GM19328 (cell line): ENCODE results near the gene NEDD9.

ENCODE experiments used
- ATAC-seq: cut with Tn5 transposase; IDR thresholded peaks from one replicate; pipeline ENCODE4 v1.9.1; 2021; ENCODE audit warnings: mild to moderate bottlenecking, moderate library complexity; ENCODE audit not compliant: unreplicated experiment

Gene NEDD9

DNA sequence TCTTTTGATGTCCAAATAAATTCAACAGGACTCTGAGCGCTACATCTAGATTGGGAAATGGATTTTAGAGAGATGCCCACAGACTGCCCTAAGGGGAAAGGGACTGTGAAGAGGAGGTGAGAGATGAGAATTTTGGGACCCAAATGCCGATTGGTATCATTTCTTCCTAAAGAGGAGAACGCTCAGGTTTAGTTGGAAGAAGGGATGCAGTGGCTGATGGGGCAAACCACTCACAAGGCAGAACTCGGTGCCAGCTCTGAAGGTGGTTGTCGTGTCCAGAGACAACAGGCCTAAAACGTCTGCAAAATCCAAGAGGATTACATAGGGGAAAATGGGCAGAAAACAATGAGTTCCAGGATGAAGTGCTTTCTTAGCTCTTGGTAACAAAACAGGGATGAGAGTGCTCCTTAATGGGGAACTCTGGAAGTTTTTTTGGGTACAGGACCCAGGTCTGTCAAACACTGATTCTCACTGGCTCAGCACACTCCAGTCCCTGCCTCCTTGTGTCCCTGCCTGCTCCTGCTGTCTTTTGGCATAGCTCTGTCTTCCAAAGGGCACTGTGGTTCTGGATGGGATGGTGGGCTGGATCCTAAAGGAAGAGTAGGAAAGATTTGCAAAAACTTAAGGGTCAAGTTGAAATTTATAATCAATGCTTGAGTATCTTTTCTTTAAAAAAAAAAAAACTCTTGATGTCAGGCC, 29.0 kb downstream of the NEDD9 start:
- no peak for ATAC-seq

- ATAC-seq, result no peak
These were observed 29.8 kb downstream of the NEDD9 start for GRCh38 chr6:11202513-11203305.

GRCh38 chr6:11201772-11202512, 30.5 kb downstream of the NEDD9 start:
- no peak for ATAC-seq

DNA sequence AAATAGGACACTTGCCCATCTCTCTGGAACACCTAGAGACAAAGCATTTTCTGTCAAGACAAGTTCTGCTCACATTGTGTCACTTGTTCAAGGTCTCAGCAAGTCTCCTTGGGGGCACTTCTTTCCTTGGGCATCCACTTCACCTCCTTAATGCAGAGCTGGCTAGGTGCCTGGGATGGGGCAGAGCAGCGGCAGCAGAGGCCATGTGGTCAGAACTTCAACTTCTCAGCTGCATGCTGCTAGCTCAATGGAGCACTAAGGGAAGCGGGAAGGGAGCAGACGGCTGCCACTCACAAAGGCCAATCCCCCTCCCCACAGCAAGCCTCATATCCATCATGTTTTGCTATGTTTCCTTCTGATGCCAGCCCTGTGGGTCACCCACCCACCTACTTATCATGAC, 31.5 kb downstream of the NEDD9 start:
- ATAC-seq, result no peak

GRCh38 chr6:11200356-11200755, 32.1 kb downstream of the NEDD9 start:
- no peak for ATAC-seq

DNA sequence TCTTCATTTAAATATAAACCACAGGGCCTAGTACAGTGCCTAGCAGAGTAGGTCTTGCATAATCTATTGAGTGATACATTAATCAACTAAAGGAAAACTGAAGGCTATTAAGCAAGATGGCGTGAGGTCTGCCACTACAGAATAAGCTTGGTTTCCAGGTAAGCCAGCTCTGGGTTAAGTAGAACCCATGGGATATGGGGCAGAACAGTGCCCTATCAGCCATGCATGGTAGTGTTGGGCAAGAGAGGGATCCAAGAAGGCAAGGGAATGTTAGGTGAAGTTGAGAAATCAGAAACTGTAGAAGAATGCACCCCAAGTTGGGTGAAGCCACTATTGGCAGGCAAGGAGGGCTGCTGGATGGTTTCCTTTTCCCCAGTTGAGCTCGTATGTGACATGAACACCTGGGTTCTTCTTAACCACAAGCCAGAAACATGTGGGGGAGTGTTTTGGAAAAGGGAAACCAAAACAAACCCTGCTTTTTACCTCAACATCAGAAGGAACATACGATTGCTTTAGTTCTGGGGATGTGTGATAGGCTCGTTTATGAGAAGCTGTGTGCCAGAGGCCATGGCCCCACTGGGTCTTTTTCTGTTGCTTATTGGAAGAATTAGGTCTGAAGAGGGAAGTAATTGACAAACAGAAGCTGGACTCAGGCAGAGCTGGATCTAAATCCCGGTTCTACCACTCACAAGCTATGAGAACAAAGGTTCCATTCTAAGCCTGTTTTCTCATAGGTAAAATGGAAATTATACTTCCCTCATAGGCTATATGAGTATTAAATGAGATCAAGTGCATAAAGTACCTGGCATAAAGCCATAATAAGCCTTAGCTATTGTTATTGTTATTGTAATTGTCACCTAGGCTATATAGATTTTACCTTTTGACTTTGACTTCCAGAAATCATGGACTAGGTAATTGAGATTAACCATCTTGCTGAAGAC, 33.5 kb downstream of the NEDD9 start:
- ATAC-seq, result peak; percentile 61

GRCh38 chr6:11197850-11198249, 34.6 kb downstream of the NEDD9 start:
- no peak for ATAC-seq

DNA sequence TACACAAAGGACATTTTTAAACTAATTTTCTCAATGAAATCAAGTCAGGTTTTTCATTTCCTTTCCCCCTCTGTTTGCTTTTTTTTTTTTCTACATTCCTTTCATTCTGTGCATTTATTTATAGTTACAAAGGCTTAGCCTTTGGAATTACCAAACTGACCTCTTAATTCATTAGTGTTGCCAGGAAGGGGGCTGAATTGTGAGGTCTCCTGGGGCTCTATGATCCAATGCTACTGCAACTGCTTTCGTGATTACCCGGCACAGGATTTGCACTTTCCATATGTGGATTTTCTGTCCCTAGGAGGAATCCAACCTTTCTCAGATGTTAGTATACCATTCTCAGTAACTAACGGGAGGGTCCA, 35.3 kb downstream of the NEDD9 start:
- no peak for ATAC-seq

DNA sequence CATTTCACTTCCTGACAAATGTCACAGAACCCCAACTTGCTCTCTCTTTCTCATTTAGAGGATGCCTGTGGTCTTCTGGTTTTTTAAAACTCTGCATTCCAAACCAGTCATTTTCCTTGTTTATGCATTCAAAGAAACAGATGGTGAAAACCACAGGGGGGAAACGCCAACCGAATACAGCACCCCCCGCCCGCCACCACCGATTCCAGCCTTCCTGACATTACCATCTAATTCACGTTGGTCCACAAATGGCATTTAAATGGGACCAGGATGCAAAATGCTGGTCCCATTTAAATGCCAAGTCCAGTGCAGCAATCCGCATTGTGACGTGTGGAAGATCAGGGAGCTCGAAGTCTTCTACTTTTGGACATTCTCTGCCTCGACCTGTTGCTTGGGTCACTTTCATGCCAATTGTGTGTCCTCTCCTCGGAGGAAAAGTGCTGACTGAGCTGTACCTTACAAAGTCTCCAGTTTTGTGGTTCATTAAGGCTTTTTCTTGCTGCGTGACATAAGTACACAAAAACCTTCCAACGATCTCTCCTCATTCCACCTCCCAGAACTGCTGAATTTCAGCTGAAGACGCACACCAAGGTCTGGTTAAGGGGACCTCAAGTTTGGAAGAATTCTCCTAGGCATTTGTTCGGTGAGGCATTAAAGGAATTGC, 35.8 kb downstream of the NEDD9 start:
- no peak for ATAC-seq

- no peak for ATAC-seq
These were observed 37.9 kb downstream of the NEDD9 start for GRCh38 chr6:11194356-11195218.

- no peak for ATAC-seq
These were observed 39.0 kb downstream of the NEDD9 start for GRCh38 chr6:11193434-11193833.

GRCh38 chr6:11192167-11192566, 40.3 kb downstream of the NEDD9 start:
- no peak for ATAC-seq

GRCh38 chr6:11190625-11191245, 41.7 kb downstream of the NEDD9 start:
- no peak for ATAC-seq

- no peak for ATAC-seq
These were observed 42.4 kb downstream of the NEDD9 start for GRCh38 chr6:11189865-11190624.

DNA sequence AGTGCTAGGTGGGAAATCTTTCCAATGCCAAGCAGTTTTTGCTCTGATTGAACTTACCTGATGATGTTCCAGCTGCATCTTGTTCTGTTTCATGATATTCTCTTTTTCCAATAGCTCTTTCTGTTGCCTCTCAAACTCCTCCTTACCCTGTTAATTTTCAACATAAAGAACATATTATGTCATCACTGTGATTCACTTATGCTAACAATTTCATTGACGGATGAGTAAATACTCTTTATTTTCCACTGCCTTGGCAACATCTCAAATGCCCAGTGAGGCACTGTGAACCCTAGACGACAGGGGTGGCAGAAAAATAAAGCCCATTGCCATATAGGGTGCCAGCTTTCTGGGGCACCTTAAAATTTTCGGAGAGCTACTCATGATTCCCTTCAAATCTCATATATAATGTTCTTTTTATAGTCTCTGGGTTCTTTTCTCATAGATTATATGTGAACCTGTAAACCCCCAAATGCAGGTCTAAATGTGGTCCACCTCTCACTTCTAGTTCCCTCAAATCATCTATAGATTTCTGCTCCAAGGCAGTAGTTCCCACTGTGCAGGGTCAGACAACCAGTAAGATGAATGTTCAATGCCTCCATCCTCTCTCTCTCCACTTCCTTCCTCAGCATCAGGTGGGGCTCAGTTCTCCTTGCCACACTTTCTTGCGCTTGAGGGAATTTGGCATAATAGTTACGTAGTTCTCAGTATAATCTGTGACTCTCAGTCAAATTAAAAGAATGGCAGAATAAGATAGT, 44.1 kb downstream of the NEDD9 start:
- ATAC-seq, result no peak

GRCh38 chr6:11187301-11187700, 45.2 kb downstream of the NEDD9 start:
- ATAC-seq, result no peak

DNA sequence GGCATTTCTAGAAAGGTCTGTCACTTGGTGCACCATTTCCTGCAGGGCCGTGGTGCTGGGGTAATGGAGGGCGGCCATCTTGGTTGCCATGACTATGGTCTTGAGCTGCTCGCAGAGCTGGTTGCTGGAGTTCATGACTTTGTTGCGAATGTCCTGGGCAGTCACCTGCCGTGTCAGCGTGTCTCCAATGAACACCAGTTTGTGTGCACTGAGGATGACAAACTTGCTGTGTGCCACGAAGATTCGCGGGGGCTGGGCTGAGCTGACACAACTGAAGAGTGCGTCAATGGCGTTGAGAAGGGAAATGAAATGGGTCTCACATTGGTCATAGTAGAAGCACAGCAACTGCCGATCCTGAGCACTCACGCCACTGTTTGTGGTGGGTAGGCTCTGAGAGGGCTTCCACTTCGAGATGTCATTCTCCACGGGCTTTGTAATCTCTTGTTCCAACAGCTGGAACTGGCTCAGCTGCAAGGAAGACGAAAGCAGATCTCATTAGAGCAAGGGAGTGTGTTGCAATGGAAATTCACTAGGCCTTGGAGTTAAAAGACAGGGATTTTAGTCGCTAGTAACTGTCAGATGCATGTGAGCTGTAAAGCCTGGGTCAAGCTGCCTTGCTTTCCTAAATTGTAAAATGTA, 47.1 kb downstream of the NEDD9 start:
- ATAC-seq, result no peak
